HG03432 (cell line): Measurements from ENCODE around the gene IL1RL1.
"Not testable (repeated sequence)": the region's sequence is repeated elsewhere in the genome, so short reads cannot be mapped to it uniquely, and the experiment has no call there.

Experiments used
- ATAC-seq: cut with Tn5 transposase; IDR thresholded peaks from one replicate; pipeline ENCODE4 v1.9.1; 2021; ENCODE audit warnings: mild to moderate bottlenecking, moderate library complexity; ENCODE audit not compliant: unreplicated experiment

Gene IL1RL1

GRCh38 chr2:102291319-102292075, 19.9 kb upstream of the IL1RL1 start:
- no peak for ATAC-seq

GRCh38 chr2:102294802-102295489, 16.4 kb upstream of the IL1RL1 start:
- ATAC-seq = no peak

- no peak for ATAC-seq
Measured at GRCh38 chr2:102295566-102295965, 15.8 kb upstream of the IL1RL1 start.

- no peak for ATAC-seq
Measured at GRCh38 chr2:102296449-102296848, 14.9 kb upstream of the IL1RL1 start.

GRCh38 chr2:102297891-102298290, 13.5 kb upstream of the IL1RL1 start:
- ATAC-seq = no peak

- peak; percentile 99 for ATAC-seq
Measured at GRCh38 chr2:102301867-102302362, 9.4 kb upstream of the IL1RL1 start.

- ATAC-seq = no peak
Measured at GRCh38 chr2:102302458-102302857, 8.9 kb upstream of the IL1RL1 start.

- no peak for ATAC-seq
Measured at GRCh38 chr2:102303589-102303988, 7.8 kb upstream of the IL1RL1 start.

- ATAC-seq = no peak
Measured at GRCh38 chr2:102304268-102304667, 7.1 kb upstream of the IL1RL1 start.

- no peak for ATAC-seq
Measured at GRCh38 chr2:102304711-102305611, 6.4 kb upstream of the IL1RL1 start.

- ATAC-seq = no peak
Measured at GRCh38 chr2:102306125-102306524, 5.2 kb upstream of the IL1RL1 start.

- ATAC-seq = no peak
Measured at GRCh38 chr2:102313025-102313424, 1.7 kb downstream of the IL1RL1 start.

- no peak for ATAC-seq
Measured at GRCh38 chr2:102313471-102313870, 2.1 kb downstream of the IL1RL1 start.

- ATAC-seq = no peak
Measured at GRCh38 chr2:102313950-102314349, 2.6 kb downstream of the IL1RL1 start.

- ATAC-seq = no peak
Measured at GRCh38 chr2:102315921-102316320, 4.6 kb downstream of the IL1RL1 start.

- ATAC-seq = no peak
Measured at GRCh38 chr2:102317715-102318114, 6.4 kb downstream of the IL1RL1 start.

GRCh38 chr2:102318437-102318836, 7.1 kb downstream of the IL1RL1 start:
- no peak for ATAC-seq

- ATAC-seq = no peak
Measured at GRCh38 chr2:102321941-102322719, 10.8 kb downstream of the IL1RL1 start.

- not testable (repeated sequence) for ATAC-seq
Measured at GRCh38 chr2:102324914-102325313, 13.6 kb downstream of the IL1RL1 start.

GRCh38 chr2:102331311-102331980, 20.1 kb downstream of the IL1RL1 start:
- no peak for ATAC-seq
